Testis (tissue), 3 donors: ENCODE measurements around the gene DENND1A. TPM values are rescaled to one million over a fixed set of nuclear protein-coding genes. Genes with fewer than 3 reads are reported as not detected.

ENCODE experiments used
- DNase-seq: peaks from one replicate; pipeline ENCODE4 v3.0.0-alpha.2; 2019
- H3K27ac ChIP-seq, 2 donors: fragments of 200-600 bp; sonication (generic); one replicate each; pipeline ENCODE4 v1.5.1; 2019
- H3K27me3 ChIP-seq: fragments of 200-600 bp; sonication (generic); one replicate; pipeline ENCODE4 v1.5.1; 2019
- H3K36me3 ChIP-seq: fragments of 200-600 bp; sonication (generic); one replicate; pipeline ENCODE4 v1.5.1; 2017; ENCODE audit warnings: low read depth; ENCODE audit errors: missing control alignments
- H3K4me1 ChIP-seq: fragments of 200-600 bp; sonication (generic); one replicate; pipeline ENCODE4 v1.5.1; 2019
- H3K4me3 ChIP-seq, 2 donors: fragments of 200-600 bp; sonication (generic); one replicate each; pipeline ENCODE4 v1.5.1; 2017 to 2019
- H3K9me3 ChIP-seq: fragments of 200-600 bp; sonication (generic); one replicate; pipeline ENCODE4 v1.5.1; 2017
- POLR2A ChIP-seq: fragments of 450-650 bp; IDR thresholded peaks from one replicate; pipeline ENCODE4 v1.6.1; 2017; ENCODE audit warnings: antibody characterized with exemption, mild to moderate bottlenecking, moderate library complexity
- WGBS, 2 donors: methylation state at CpG; one replicate each; pipeline ENCODE4 v1.1.5; 2018; 5-methylcytosine and 5-hydroxymethylcytosine counted together
- intact Hi-C: fragments of 100-400 bp; cut with DNase I; formaldehyde crosslinking; loops from one replicate; pipeline ENCODE4 v1.15.1; 2023; ENCODE audit warnings: low total_unique reads
- polyA plus RNA-seq: library from polyadenylated mRNA; stranded (reverse); fragments of 350-450 nt; fragmentation: Illumina TruSeq; extraction: RNeasy Lipid Tissue Mini Kit (QIAGEN cat#74804); gene quantifications from one replicate; pipeline ENCODE4 v1.2.3, GENCODE V29; 2014; ENCODE audit warnings: low read depth, low replicate concordance; ENCODE audit not compliant: insufficient read depth
- total RNA-seq, 2 donors: library from RNA; depleted of rRNA; stranded (reverse); fragments of >200 nt; gene quantifications; one replicate each; pipeline ENCODE4 v1.2.3, GENCODE V29; 2016
- TF ChIP-seq, protein P1 (sequence below), 3 experiments: fragments of 450-650 bp in 2 of 3; fragments of 200-600 bp in 1 of 3; sonication (generic) in 1 of 3; IDR thresholded peaks; one replicate each; pipeline ENCODE4 v1.5.1; 2016 to 2019; ENCODE audit warnings: antibody characterized with exemption in 3 of 3, mild to moderate bottlenecking in 2 of 3, moderate library complexity in 1 of 3

The DENND1A gene
- total and polyA plus RNA-seq, 3 donors from 2014 or later: 20.3 to 47.4 (median 44.9) TPM

DNA sequence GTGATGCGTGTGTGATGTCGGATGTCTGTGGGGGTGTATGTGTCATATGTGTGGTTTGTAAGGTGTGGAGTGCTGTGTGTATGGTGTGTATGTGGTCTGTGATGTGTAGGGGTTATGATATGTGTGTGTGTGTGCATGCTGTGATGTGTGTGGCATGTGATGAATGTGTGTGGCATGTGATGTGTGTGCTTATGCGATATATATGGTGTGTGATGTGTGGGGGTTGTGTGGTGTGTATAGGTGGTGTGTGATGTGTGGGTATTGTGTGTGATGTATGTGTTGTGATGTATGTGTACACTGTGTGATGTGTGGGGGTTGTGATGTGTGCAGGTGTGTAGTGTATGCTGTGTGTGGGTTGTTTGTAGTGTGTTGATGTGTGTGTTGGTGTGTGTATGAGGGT, 583.1 kb downstream of the DENND1A start:
- 96 to 99% methylated on average over 3 of the region's 3 CpGs for WGBS, 2 donors
- Histone ChIP-seq H3K4me3 (no peak overlapping the region), H3K27ac (no peak overlapping the region), H3K27me3 (no peaks in the 10 kb centered on the region), H3K9me3 (no peaks in the 10 kb centered on the region), H3K36me3 (no peaks in the 10 kb centered on the region), H3K4me1 (peaks cover 9% of the 10 kb centered on the region)
- intact Hi-C loops: loop anchor here (10.0 kb wide), 1 partner anchor 262 kb away; no protein-coding TSS in a partner anchor
- no peak for TF ChIP-seq POLR2A
- TF ChIP-seq, protein P1, sequence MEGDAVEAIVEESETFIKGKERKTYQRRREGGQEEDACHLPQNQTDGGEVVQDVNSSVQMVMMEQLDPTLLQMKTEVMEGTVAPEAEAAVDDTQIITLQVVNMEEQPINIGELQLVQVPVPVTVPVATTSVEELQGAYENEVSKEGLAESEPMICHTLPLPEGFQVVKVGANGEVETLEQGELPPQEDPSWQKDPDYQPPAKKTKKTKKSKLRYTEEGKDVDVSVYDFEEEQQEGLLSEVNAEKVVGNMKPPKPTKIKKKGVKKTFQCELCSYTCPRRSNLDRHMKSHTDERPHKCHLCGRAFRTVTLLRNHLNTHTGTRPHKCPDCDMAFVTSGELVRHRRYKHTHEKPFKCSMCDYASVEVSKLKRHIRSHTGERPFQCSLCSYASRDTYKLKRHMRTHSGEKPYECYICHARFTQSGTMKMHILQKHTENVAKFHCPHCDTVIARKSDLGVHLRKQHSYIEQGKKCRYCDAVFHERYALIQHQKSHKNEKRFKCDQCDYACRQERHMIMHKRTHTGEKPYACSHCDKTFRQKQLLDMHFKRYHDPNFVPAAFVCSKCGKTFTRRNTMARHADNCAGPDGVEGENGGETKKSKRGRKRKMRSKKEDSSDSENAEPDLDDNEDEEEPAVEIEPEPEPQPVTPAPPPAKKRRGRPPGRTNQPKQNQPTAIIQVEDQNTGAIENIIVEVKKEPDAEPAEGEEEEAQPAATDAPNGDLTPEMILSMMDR (IDR thresholded peaks at IDR 0.05): no peak
- no peak for DNase-seq

DNA sequence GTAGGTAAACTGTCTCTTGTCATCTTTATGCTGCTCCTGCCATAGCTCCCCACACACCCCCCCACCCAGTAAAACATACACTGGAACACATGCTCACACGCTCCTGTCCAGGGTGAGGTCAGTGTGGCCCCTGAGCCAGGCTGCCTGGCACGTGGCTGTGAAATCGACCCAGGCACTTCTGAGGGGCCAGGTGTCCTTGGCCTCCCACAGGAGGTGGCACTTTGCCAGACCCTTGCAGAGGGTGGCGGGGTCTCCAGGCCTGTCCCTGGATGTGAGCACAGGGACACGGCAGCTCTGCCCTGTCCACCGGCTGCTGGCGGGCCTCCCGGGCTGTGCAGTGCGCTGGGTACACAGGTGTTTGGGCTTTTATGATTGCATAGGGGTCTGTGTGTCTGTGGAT, 583.9 kb downstream of the DENND1A start:
- H3K4me1 ChIP-seq: peaks cover 9% of the 10 kb centered on the region
- no peaks in the 10 kb centered on the region for H3K36me3 ChIP-seq
- no peaks in the 10 kb centered on the region for H3K9me3 ChIP-seq
- no peak overlapping the region for H3K27ac ChIP-seq
- H3K27me3 ChIP-seq: no peaks in the 10 kb centered on the region
- 69% methylated on average over 9 of the region's 9 CpGs; no CpG with 5 or more reads in 1 of the 2 donors for WGBS, 2 donors
- TF ChIP-seq, protein P1 (IDR thresholded peaks at IDR 0.05): no peak
- no peak for TF ChIP-seq POLR2A
- no peak for DNase-seq
- H3K4me3 ChIP-seq: no peak overlapping the region
- intact Hi-C loops: loop anchor here (10.0 kb wide), 1 partner anchor 261 kb away; no protein-coding TSS in a partner anchor

DNA sequence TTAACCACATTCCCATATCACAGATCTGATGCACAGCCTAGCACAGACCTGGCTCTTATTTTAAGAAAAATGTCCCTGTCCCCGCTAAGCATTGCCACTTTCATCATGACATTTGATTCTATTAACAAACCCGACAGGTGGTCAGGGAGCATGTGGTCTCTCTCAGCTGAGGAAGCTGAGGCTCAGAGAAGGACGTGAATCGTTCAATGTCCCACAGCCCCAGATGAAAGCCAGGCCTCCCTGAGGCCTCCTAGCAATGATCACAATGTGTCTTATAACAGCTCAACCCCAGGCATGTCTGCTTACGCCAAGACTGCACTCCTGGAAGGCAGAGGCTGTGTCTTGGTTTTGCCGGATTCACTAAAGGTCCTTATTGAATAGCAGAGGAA, 584.4 kb downstream of the DENND1A start:
- TF ChIP-seq, protein P1 (IDR thresholded peaks at IDR 0.05): no peak
- TF ChIP-seq POLR2A: no peak
- H3K27me3 ChIP-seq: no peaks in the 10 kb centered on the region
- no peak overlapping the region for H3K4me3 ChIP-seq
- intact Hi-C loops: loop anchor here (10.0 kb wide), 1 partner anchor 261 kb away; no protein-coding TSS in a partner anchor
- WGBS, 2 donors: 55 to 61% methylated on average over 6 of the region's 6 CpGs
- no peaks in the 10 kb centered on the region for H3K9me3 ChIP-seq
- peaks cover 5% of the 10 kb centered on the region for H3K4me1 ChIP-seq
- no peak overlapping the region for H3K27ac ChIP-seq
- DNase-seq: no peak
- no peaks in the 10 kb centered on the region for H3K36me3 ChIP-seq

DNA sequence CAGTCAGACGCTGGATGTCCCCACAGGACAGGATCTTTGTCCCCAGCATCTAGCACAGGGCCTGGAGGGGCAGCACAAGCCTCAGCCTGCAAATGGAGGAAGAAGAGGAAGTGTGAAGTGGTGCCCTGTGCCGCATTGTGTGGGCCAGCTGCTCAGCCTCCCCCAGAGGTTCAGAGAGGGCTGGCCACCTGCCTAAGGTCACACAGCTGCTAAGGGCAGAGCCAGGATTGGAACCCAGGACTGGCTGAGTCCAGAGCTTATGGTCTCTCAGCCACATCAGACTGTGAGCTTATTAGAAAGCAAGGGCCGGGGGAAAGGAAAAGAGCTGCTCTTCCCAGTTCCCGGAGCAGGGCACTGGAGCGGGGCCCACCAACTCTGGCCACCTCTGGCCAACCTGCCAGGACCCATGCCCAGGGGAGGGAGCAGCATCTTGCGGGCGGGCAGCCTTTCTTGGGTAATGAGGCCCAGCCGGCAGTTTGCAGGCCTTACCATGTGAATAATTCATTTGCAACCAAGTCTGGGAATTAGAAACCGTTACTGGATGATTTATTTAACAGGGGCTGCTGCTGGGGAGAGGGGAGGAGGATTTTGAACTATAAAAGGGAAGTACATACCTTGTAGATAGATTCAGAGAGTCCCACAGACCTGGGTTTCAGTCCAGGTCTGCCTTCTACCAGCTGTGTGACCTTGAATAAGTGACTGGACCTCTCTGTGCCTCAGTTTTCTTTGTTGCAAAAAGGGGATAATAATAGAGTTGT, 585.6 kb downstream of the DENND1A start:
- intact Hi-C loops: loop anchor here (10.0 kb wide), 1 partner anchor 260 kb away; no protein-coding TSS in a partner anchor
- H3K27ac ChIP-seq: no peak overlapping the region
- WGBS, 2 donors: 95 to 96% methylated on average over 9 of the region's 9 CpGs

DNA sequence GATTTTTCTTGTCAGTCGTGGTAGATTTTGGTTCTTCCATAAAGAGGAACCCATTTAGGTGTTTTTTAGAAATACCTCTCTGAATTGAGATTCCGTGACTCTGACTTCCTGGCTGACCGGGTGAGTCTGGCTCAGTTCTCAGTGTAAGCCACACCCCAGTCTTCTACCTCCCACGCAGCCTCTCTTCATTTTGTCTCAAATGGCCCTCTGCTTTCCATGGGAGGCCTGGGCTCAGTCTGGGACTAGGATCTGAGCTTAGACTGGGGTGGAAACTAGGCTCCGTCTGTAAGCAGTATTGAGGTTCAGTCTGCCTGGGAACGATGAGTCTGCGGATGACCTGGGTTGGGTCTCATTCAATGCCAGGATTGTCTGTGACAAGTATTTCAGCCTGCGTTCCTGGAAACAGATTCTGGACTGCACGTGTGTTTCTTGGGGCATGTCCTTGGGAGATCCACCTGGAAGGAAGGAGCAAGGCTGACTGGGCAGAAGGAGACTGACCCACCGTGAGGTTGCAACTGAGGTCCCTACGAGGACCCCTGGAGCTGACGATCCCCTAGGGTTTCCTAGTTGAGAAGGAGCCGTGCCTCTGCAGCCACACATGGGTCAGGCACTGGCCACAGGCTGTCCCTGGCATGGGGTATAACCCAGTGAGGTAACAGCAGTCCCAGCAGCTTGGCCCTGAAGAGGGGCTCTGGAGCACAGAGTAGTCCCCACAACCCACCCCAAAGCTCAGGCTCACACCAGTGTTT, 586.3 kb downstream of the DENND1A start:
- Histone ChIP-seq H3K9me3 (no peaks in the 10 kb centered on the region), H3K27me3 (no peaks in the 10 kb centered on the region), H3K27ac (no peak overlapping the region), H3K4me1 (peaks cover 4% of the 10 kb centered on the region), H3K4me3 (no peak overlapping the region), H3K36me3 (no peaks in the 10 kb centered on the region)
- intact Hi-C loops: loop anchor here (10.0 kb wide), 1 partner anchor 259 kb away; no protein-coding TSS in a partner anchor
- no peak for DNase-seq
- TF ChIP-seq POLR2A: no peak
- TF ChIP-seq, protein P1 (IDR thresholded peaks at IDR 0.05): no peak
- WGBS, 2 donors: 53 to 59% methylated on average over 5 to 13 of the region's 13 CpGs

More for the DNA sequence above, 585.6 kb downstream of the DENND1A start:
- no peak for DNase-seq
- TF ChIP-seq POLR2A: no peak
- H3K4me3 ChIP-seq: no peak overlapping the region
- no peaks in the 10 kb centered on the region for H3K9me3 ChIP-seq
- no peaks in the 10 kb centered on the region for H3K27me3 ChIP-seq
- H3K4me1 ChIP-seq: peaks cover 4% of the 10 kb centered on the region
- no peaks in the 10 kb centered on the region for H3K36me3 ChIP-seq
